ENCODE data around the gene COX4I1.

Gene COX4I1

DNA sequence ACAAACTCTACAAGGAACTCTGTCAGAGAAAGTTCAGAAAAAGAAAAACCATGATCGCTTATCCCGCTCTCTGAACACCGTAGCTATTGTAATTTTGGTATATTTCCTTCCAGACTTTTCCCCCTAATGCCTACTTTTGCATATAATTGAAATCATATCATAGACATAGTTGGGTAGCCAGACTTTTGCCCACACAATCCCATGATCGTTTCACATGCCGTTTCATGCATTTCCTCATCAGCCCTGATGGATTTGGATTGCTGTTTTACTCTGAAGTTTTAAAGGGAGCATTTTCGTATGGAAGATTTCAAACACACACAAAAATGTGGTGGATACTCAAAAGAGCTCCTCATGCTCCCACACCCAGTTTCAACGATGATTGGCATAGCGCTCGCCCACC, 31.3 kb downstream of the COX4I1 start:
- Histone ChIP-seq H3K4me3 (ENCODE audit: low read length) (no peak overlapping the region), H4K20me1 (ENCODE audit: insufficient read depth, low read length) (no peaks in the 10 kb centered on the region), H3K36me3 (replicated peaks; ENCODE audit: low read depth, low read length) (peaks cover 4% of the 10 kb centered on the region), H3K79me2 (ENCODE audit: low read length) (no peaks in the 10 kb centered on the region), H3K4me1 (ENCODE audit: low read length) (peaks cover 15% of the 10 kb centered on the region), H3K4me2 (ENCODE audit: low read length) (no peak overlapping the region), H3K9ac (ENCODE audit: low read length) (no peak overlapping the region), H3K27ac (ENCODE audit: low read length) (no peak overlapping the region), H3K27me3 (ENCODE audit: low read depth, low read length) (peaks cover 20% of the 10 kb centered on the region), H3K9me3 (ENCODE audit: insufficient read depth, low read length) (no peaks in the 10 kb centered on the region; the same call in 1 of the 2 replicates), H2AFZ (ENCODE audit: low read depth, low read length) (no peak overlapping the region)
- no peak for TF ChIP-seq EZH2phosphoT487 (IDR thresholded peaks at IDR 0.05; ENCODE audit: low read depth)
- TF ChIP-seq, protein P1, sequence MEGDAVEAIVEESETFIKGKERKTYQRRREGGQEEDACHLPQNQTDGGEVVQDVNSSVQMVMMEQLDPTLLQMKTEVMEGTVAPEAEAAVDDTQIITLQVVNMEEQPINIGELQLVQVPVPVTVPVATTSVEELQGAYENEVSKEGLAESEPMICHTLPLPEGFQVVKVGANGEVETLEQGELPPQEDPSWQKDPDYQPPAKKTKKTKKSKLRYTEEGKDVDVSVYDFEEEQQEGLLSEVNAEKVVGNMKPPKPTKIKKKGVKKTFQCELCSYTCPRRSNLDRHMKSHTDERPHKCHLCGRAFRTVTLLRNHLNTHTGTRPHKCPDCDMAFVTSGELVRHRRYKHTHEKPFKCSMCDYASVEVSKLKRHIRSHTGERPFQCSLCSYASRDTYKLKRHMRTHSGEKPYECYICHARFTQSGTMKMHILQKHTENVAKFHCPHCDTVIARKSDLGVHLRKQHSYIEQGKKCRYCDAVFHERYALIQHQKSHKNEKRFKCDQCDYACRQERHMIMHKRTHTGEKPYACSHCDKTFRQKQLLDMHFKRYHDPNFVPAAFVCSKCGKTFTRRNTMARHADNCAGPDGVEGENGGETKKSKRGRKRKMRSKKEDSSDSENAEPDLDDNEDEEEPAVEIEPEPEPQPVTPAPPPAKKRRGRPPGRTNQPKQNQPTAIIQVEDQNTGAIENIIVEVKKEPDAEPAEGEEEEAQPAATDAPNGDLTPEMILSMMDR (IDR thresholded peaks at IDR 0.05; ENCODE audit: low read depth, low read length) = no peak

DNA sequence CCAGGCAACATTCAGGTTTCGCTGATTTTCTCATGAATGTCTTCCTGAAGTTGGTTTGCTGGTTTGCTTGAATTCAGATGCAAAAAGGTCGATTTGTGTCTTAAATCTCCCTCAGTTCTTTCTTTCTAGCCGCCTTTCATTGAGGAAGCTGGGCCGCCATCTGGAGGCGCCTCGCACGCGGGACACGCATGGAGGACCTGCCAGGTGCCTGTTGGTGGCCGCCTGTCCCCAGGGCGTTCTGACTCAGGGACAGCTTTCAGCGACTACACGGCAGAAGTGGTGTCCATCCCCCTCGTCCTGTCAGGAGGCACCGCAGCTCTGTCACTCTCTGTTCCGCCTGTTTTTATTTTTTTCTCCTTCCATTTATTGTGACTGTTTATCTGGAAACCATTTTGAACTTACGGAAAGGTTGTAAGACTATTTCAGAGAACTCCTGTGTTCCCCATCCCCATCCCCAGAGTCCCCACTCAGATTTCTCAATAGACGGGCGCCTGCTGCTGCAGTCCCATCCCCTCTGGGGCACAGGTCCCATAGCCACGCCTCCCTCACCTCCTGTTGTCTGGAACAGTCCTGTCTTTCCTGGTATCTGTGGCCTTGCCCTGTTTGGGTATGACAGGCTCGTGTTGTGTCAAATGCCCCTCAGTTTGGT, 33.2 kb downstream of the COX4I1 start:
- peak overlapping the region; percentile 0; the same call in 1 of the 2 replicates for H2AFZ ChIP-seq (ENCODE audit: low read depth, low read length)

DNA sequence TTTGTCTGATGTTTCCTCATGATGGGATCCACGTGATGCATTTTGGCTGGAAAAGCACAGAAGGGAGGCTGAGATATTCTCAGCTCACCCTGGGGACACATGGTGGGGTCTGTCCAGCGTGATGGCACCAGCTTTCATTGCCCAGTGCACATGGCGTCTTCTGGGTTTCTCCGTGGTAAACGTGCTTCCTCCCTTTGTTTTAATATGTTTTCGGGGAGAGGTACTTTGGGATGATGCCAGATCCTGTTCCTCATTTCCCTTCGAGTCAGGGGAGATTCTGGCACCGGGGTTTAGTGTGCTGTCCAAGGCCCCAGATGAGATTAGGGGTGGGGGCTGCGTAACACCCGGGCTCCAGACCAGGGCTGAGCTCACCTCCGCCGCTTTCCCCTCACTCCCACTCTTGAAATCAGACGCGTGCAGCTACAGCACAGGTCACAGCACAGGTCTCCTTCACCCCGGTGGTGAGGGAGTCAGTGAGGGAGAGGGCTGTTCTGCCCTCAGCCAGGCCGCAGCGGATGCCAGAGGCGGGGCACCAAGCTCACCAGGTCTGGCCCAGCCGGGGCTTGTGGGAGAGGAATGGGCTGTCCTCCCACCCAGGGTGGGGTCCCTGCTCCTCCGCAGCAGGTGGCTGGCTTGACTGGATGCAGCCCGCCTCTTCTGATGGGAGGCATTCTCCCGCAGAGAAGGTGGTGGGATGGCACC, 33.9 kb downstream of the COX4I1 start:
- Histone ChIP-seq H3K4me1 (ENCODE audit: low read length) (peaks cover 15% of the 10 kb centered on the region), H3K27ac (ENCODE audit: low read length) (0 out of 2 replicates have a peak overlapping the region, but pooled peaks have one; percentile 6), H3K4me2 (ENCODE audit: low read length) (peak overlapping the region; percentile 51), H3K9me3 (ENCODE audit: insufficient read depth, low read length) (no peaks in the 10 kb centered on the region; the same call in 1 of the 2 replicates), H3K36me3 (replicated peaks; ENCODE audit: low read depth, low read length) (peaks cover 4% of the 10 kb centered on the region), H2AFZ (ENCODE audit: low read depth, low read length) (peak overlapping the region; percentile 0; the same call in 1 of the 2 replicates), H3K4me3 (ENCODE audit: low read length) (peak overlapping the region; percentile 41), H3K9ac (ENCODE audit: low read length) (peak overlapping the region; percentile 31; the same call in 1 of the 2 replicates), H4K20me1 (ENCODE audit: insufficient read depth, low read length) (no peaks in the 10 kb centered on the region), H3K27me3 (ENCODE audit: low read depth, low read length) (peaks cover 46% of the 10 kb centered on the region), H3K79me2 (ENCODE audit: low read length) (no peaks in the 10 kb centered on the region)
- TF ChIP-seq, protein P1 (IDR thresholded peaks at IDR 0.05; ENCODE audit: low read depth, low read length) = no peak
- no peak for TF ChIP-seq EZH2phosphoT487 (IDR thresholded peaks at IDR 0.05; ENCODE audit: low read depth)

More for the DNA sequence above, 33.2 kb downstream of the COX4I1 start:
- Histone ChIP-seq H3K9me3 (ENCODE audit: insufficient read depth, low read length) (no peaks in the 10 kb centered on the region; the same call in 1 of the 2 replicates), H3K9ac (ENCODE audit: low read length) (peak overlapping the region; percentile 31; the same call in 1 of the 2 replicates), H3K27me3 (ENCODE audit: low read depth, low read length) (peaks cover 39% of the 10 kb centered on the region), H4K20me1 (ENCODE audit: insufficient read depth, low read length) (no peaks in the 10 kb centered on the region), H3K4me1 (ENCODE audit: low read length) (peaks cover 15% of the 10 kb centered on the region), H3K4me2 (ENCODE audit: low read length) (peak overlapping the region; percentile 51), H3K4me3 (ENCODE audit: low read length) (peak overlapping the region; percentile 41), H3K79me2 (ENCODE audit: low read length) (no peaks in the 10 kb centered on the region), H3K36me3 (replicated peaks; ENCODE audit: low read depth, low read length) (peaks cover 4% of the 10 kb centered on the region), H3K27ac (ENCODE audit: low read length) (peak overlapping the region; percentile 6; the same call in 1 of the 2 replicates)
- TF ChIP-seq EZH2phosphoT487 (IDR thresholded peaks at IDR 0.05; ENCODE audit: low read depth) = no peak
- TF ChIP-seq, protein P1 (IDR thresholded peaks at IDR 0.05; ENCODE audit: low read depth, low read length) = peak; percentile 41

DNA sequence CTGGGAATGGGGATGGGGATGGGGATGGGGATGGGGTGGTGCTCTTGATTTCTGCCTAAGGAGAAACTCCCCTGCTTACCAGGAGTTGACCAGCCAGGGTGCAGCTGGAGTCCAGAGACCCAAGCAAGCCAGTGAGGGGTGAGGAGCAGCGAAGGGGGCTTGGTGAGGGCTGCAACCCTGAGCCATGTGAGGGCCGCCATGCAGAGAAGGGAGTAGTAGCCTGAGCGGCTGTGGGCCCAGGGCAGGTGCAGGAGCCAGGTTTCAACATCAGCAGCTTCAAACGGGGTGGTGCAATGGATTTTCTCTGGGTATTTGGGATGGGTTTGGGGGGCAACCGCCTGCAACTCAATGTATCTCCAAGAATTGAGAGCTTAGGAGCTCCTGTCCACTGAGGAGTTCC, 35.2 kb downstream of the COX4I1 start:
- H3K79me2 ChIP-seq (ENCODE audit: low read length) = no peaks in the 10 kb centered on the region
- H3K27ac ChIP-seq (ENCODE audit: low read length) = no peak overlapping the region
- H3K36me3 ChIP-seq (replicated peaks; ENCODE audit: low read depth, low read length) = peaks cover 4% of the 10 kb centered on the region
- peaks cover 46% of the 10 kb centered on the region for H3K27me3 ChIP-seq (ENCODE audit: low read depth, low read length)
- no peak overlapping the region for H3K4me2 ChIP-seq (ENCODE audit: low read length)
- TF ChIP-seq EZH2phosphoT487 (IDR thresholded peaks at IDR 0.05; ENCODE audit: low read depth) = no peak
- TF ChIP-seq, protein P1 (IDR thresholded peaks at IDR 0.05; ENCODE audit: low read depth, low read length) = no peak
- no peaks in the 10 kb centered on the region; the same call in 1 of the 2 replicates for H3K9me3 ChIP-seq (ENCODE audit: insufficient read depth, low read length)
- no peak overlapping the region for H3K9ac ChIP-seq (ENCODE audit: low read length)
- no peaks in the 10 kb centered on the region for H4K20me1 ChIP-seq (ENCODE audit: insufficient read depth, low read length)
- no peak overlapping the region for H2AFZ ChIP-seq (ENCODE audit: low read depth, low read length)
- no peak overlapping the region for H3K4me3 ChIP-seq (ENCODE audit: low read length)
- peaks cover 15% of the 10 kb centered on the region for H3K4me1 ChIP-seq (ENCODE audit: low read length)
